A673 (cell line): ENCODE measurements around the gene DGKZ.

Source experiments
- EZH2 ChIP-seq: fragments of 200-600 bp; sonication (generic); IDR thresholded peaks from 2 replicates; pipeline ENCODE4 v1.6.1; 2017; ENCODE audit warnings: borderline replicate concordance, low read depth, mild to moderate bottlenecking, mixed read lengths, antibody characterized with exemption, low read length; ENCODE audit not compliant: poor library complexity, severe bottlenecking
- TF ChIP-seq, protein P1 (sequence below): fragments of 300-800, 200-600 bp; sonication (generic); conservative IDR thresholded peaks from 2 replicates; pipeline ENCODE4 v1.5.1; 2017; ENCODE audit warnings: low read depth, mild to moderate bottlenecking, antibody characterized with exemption, low read length, moderate library complexity, mixed read lengths

DNA sequence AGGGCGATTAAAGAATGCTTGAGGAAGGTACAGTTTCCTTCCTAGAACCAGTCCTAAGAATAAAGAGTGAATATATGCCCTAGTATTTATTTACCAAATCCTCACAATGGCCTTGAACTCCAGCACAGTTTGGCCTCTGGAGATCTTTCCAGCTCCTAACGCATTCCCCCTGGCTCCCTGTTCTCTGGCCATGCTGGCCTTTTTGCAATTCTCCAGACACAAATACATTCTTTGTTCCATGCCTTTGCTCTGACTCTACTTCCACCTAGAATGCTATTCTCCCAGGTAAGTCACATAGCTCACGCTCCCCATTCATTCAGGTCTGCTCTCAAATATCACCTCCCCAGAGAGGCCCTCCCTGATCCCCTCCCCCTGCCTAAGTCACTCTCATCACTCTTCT is 3.7 kb upstream of the DGKZ start:
- TF ChIP-seq, protein P1, sequence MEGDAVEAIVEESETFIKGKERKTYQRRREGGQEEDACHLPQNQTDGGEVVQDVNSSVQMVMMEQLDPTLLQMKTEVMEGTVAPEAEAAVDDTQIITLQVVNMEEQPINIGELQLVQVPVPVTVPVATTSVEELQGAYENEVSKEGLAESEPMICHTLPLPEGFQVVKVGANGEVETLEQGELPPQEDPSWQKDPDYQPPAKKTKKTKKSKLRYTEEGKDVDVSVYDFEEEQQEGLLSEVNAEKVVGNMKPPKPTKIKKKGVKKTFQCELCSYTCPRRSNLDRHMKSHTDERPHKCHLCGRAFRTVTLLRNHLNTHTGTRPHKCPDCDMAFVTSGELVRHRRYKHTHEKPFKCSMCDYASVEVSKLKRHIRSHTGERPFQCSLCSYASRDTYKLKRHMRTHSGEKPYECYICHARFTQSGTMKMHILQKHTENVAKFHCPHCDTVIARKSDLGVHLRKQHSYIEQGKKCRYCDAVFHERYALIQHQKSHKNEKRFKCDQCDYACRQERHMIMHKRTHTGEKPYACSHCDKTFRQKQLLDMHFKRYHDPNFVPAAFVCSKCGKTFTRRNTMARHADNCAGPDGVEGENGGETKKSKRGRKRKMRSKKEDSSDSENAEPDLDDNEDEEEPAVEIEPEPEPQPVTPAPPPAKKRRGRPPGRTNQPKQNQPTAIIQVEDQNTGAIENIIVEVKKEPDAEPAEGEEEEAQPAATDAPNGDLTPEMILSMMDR = no peak
- TF ChIP-seq EZH2 = no peak
